ENCODE results near the gene NEMP2. TPM values are rescaled to one million over a fixed set of nuclear protein-coding genes. Genes with fewer than 3 reads are reported as not detected.

NEMP2 gene
- total RNA-seq, 1 donor from 2014 or later, result 13.8 TPM

DNA sequence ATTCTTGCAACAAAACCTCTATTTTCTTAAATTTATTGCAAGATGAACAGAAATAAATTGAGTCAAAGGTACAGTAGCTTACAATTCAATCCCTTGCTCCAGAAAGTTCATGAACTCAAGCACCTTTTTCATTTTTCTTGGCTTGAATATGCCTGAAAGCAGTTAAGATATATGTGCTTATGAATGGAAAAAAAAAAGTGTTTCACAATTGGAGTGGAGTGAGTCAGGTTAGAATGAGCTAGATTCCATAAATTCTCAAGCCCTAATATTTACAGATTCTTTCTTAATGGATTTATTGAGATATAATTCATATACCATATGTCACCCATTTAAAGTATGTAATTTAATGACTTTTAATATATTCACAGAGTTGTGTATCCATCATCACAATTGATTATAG lies 39.6 kb upstream of the NEMP2 start:
- H3K36me3 ChIP-seq, result no peaks in the 10 kb centered on the region
- Mint-ChIP-seq H3K36me3 (no peaks in the 10 kb centered on the region), H3K27ac (no peak overlapping the region), H3K27me3 (ENCODE audit: insufficient read depth, low read depth) (no peaks in the 10 kb centered on the region), H3K4me3 (no peak overlapping the region), H3K9me3 (no peaks in the 10 kb centered on the region), H3K4me1 (peaks cover 14% of the 10 kb centered on the region)
- H3K27me3 ChIP-seq, result no peaks in the 10 kb centered on the region
- H3K4me1 ChIP-seq, result no peaks in the 10 kb centered on the region
- H3K9ac ChIP-seq, result no peak overlapping the region
- no peaks in the 10 kb centered on the region for H3F3A ChIP-seq (ENCODE audit: low read depth)
- no peak overlapping the region for H3K27ac ChIP-seq
- H3K79me2 ChIP-seq (ENCODE audit: low read depth), result no peaks in the 10 kb centered on the region
- no peak overlapping the region for H3K4me2 ChIP-seq
- no peak overlapping the region for H3K4me3 ChIP-seq
- no peak for TF ChIP-seq EZH2phosphoT487 (IDR thresholded peaks at IDR 0.05)
- TF ChIP-seq, protein P1, sequence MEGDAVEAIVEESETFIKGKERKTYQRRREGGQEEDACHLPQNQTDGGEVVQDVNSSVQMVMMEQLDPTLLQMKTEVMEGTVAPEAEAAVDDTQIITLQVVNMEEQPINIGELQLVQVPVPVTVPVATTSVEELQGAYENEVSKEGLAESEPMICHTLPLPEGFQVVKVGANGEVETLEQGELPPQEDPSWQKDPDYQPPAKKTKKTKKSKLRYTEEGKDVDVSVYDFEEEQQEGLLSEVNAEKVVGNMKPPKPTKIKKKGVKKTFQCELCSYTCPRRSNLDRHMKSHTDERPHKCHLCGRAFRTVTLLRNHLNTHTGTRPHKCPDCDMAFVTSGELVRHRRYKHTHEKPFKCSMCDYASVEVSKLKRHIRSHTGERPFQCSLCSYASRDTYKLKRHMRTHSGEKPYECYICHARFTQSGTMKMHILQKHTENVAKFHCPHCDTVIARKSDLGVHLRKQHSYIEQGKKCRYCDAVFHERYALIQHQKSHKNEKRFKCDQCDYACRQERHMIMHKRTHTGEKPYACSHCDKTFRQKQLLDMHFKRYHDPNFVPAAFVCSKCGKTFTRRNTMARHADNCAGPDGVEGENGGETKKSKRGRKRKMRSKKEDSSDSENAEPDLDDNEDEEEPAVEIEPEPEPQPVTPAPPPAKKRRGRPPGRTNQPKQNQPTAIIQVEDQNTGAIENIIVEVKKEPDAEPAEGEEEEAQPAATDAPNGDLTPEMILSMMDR (IDR thresholded peaks at IDR 0.05), result no peak
- no peak for TF ChIP-seq EZH2 (IDR thresholded peaks at IDR 0.05)
- H3K9me3 ChIP-seq (ENCODE audit: low read depth), result no peaks in the 10 kb centered on the region
- no peak for DNase-seq (ENCODE audit: low spot score)
- no peak overlapping the region for H2AFZ ChIP-seq (replicated peaks)
- no peaks in the 10 kb centered on the region for H4K20me1 ChIP-seq (ENCODE audit: low read depth)

DNA sequence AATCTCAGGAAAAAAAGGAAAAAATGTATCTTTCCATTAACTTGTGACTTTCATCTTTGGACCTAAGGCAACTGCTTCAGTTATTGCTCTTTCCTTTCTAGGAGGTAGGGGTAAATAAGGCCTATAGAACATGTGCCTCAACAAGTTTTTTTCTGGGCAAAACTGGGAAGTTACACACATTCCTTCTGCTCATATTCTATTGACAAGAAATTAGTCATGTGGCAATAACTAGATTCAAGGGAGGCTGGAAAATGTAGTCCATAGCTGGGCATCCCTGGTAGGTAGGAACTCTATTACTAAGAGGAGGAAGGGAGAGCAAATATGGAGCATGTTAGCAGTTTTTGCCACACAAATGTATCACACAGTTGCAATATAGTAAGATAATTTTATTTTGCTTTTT lies 37.7 kb upstream of the NEMP2 start:
- Mint-ChIP-seq H3K27ac (no peak overlapping the region), H3K4me1 (peaks cover 2% of the 10 kb centered on the region), H3K9me3 (peaks cover 8% of the 10 kb centered on the region), H3K36me3 (peaks cover 7% of the 10 kb centered on the region), H3K27me3 (ENCODE audit: insufficient read depth, low read depth) (no peaks in the 10 kb centered on the region), H3K4me3 (no peak overlapping the region)
- no peaks in the 10 kb centered on the region for H3K4me1 ChIP-seq
- no peak for DNase-seq (ENCODE audit: low spot score)
- no peaks in the 10 kb centered on the region for H4K20me1 ChIP-seq (ENCODE audit: low read depth)
- no peak for TF ChIP-seq EZH2phosphoT487 (IDR thresholded peaks at IDR 0.05)
- TF ChIP-seq EZH2 (IDR thresholded peaks at IDR 0.05), result no peak
- TF ChIP-seq, protein P1 (IDR thresholded peaks at IDR 0.05), result no peak
- H3K4me3 ChIP-seq, result no peak overlapping the region
- H3F3A ChIP-seq (ENCODE audit: low read depth), result no peaks in the 10 kb centered on the region
- H3K36me3 ChIP-seq, result no peaks in the 10 kb centered on the region
- H3K27ac ChIP-seq, result no peak overlapping the region
- no peak overlapping the region for H3K9ac ChIP-seq
- H3K9me3 ChIP-seq (ENCODE audit: low read depth), result peaks cover under 1% of the 10 kb centered on the region
- H2AFZ ChIP-seq (replicated peaks), result no peak overlapping the region
- no peak overlapping the region for H3K4me2 ChIP-seq
- H3K79me2 ChIP-seq (ENCODE audit: low read depth), result no peaks in the 10 kb centered on the region
- no peaks in the 10 kb centered on the region for H3K27me3 ChIP-seq

- no peak overlapping the region for H3K4me3 ChIP-seq
- no peaks in the 10 kb centered on the region for H3K4me1 ChIP-seq
- H3K79me2 ChIP-seq (ENCODE audit: low read depth), result no peaks in the 10 kb centered on the region
- no peak overlapping the region for H3K9ac ChIP-seq
- H3K9me3 ChIP-seq (ENCODE audit: low read depth), result peaks cover 6% of the 10 kb centered on the region
- H3K36me3 ChIP-seq, result no peaks in the 10 kb centered on the region
- no peak overlapping the region for H3K4me2 ChIP-seq
- H3K27ac Mint-ChIP-seq, result no peak overlapping the region
- H3K27me3 ChIP-seq, result no peaks in the 10 kb centered on the region
- H3K4me3 Mint-ChIP-seq, result no peak overlapping the region
- no peak overlapping the region for H3K27ac ChIP-seq
- H3K27me3 Mint-ChIP-seq (ENCODE audit: insufficient read depth, low read depth), result no peaks in the 10 kb centered on the region
- peaks cover 9% of the 10 kb centered on the region for H3K36me3 Mint-ChIP-seq
- DNase-seq (ENCODE audit: low spot score), result no peak
- TF ChIP-seq EZH2phosphoT487 (IDR thresholded peaks at IDR 0.05) (no peak), EZH2 (IDR thresholded peaks at IDR 0.05) (no peak)
- TF ChIP-seq, protein P1 (IDR thresholded peaks at IDR 0.05), result no peak
- H3K4me1 Mint-ChIP-seq, result peaks cover 2% of the 10 kb centered on the region
- peaks cover 13% of the 10 kb centered on the region for H3K9me3 Mint-ChIP-seq
- no peak overlapping the region for H2AFZ ChIP-seq (replicated peaks)
- H4K20me1 ChIP-seq (ENCODE audit: low read depth), result no peaks in the 10 kb centered on the region
- no peaks in the 10 kb centered on the region for H3F3A ChIP-seq (ENCODE audit: low read depth)
Observed at GRCh38 chr2:190571686-190572085, 37.2 kb upstream of the NEMP2 start.
